HG03139 (cell line): ENCODE measurements around the gene RAB1A.
A peak's percentile ranks its signal among the peaks of the same experiment; 100 is the strongest.
"Not testable (repeated sequence)": the region's sequence is repeated elsewhere in the genome, so short reads cannot be mapped to it uniquely, and the experiment has no call there.

Source experiments
- ATAC-seq: cut with Tn5 transposase; IDR thresholded peaks from one replicate; pipeline ENCODE4 v1.9.1; 2021; ENCODE audit not compliant: unreplicated experiment

Gene RAB1A

DNA sequence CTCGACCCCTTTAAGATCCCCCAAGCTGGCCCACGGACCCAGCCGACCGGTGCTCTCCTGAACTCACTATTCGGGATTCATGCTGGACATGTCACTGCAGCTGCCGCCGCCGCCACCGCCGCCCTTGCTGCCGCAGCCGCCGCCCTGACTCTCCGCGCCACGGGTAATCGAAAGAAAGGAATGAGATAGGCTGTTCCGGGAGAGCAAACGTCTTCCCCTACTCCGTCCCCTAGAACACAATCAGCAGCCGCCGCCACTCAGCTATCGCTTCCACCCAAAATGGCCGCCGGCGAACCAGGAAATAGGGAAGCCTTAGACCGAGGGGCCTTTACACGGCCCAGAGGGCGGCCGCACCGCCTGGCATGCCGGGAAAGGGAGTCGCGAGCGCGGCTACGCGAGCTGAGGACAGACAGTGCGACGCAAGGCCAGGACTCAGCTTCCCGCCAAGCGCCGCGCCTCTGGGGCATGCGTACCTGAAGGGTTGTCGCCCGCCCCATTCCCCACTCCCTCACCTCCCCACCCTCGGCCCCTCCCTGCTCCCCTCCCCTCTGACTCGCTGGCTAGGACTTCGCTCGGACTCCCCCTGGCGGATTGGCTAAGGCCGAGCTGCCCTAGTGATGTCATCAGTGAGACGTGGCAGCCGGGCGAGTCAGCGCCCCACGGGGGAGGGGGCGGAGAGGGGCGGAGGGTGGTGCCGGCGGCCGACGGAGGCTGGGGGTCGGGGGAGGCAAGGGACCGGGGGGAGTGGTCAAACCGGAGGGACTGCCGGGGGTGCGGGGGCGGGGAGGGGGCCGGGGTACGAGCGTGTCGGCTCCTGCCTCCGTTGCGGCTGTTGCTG is at the start of gene RAB1A:
RAB1A (minus strand) TSS at position 281 of the 838 bp plus-strand sequence; CDS start at position 90, 191 bp downstream.
- peak; percentile 95 for ATAC-seq

DNA sequence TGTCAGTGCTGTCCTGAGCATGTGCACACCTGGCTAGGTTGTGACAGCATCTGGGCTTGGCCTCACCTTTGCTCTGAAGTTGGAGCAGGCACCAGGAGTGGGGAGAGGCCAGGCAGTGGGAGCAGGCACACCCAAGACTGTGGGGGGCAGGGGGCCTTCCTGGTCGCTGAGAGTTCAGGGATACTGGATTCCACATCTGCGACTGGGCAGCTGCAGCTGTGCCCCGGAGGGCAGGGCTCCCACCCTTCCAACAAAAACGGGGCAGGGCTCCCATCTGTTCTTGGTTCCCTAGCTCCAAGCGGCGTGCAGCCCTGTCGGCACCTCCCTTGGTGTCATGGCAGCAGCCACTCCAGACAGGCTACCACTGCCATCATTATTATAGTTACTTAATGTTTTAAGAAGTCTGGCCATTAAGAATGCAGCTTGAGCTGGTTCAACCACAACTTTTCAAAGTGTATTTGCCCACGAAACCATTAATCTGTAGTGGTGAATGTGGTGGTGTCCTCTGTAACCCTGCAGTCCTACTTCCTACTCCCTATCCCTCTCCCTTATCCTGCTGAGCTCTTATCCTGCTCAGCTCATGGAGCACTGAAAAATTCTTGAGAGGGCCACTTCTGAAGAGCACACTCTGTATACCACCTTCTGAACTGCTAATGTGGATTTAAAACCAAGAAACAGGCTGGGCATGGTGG is 48.0 kb upstream of the RAB1A start:
- no peak for ATAC-seq

DNA sequence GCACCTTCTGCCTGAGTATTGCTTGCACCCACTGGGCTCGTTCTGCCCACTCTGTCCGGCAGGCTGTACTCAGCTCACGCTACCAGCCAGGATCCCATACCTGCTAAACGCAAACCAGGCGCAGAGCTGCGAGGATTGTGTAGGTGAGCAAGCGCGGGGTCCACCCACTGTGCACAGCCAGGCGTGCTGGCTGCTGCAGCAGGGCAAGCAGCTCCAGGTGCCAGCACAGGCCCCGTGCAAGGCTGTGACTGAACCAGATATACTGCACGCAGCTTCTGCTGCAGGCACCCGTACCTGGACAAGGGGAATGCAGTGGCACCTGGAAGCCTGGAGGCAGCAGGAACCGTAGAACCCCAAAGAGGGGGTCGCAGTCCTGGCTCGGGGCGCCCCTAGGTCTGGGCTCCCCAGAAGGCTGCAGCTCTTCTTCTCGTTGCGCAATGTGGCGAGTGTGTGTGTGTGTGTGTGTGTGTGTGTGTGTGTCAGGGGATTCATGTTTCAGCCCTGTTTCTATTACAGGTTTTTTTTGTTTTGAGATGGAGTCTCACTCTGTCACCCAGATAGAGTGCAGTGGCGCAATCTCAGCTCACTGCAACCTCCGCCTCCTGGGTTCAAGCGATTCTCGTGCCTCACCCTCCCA is 46.1 kb upstream of the RAB1A start:
- no peak for ATAC-seq

DNA sequence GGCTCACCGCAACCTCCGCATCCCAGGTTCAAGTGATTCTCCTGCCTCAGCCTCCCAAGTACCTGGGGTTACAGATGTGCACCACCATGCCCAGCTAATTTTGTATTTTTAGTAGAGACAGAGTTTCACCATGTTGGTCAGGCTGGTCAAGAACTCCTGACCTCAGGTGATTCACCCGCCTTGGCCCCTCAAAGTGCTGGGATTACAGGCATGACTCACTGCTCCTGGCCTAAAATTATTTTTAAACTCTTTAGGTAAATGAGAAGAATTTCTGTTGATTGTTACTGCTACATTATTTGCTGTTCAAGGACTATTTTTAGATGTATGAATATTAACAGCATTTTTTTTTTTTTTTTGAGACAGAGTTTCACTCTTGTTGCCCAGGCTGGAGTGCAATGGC is 44.1 kb upstream of the RAB1A start:
- ATAC-seq = not testable (repeated sequence)

DNA sequence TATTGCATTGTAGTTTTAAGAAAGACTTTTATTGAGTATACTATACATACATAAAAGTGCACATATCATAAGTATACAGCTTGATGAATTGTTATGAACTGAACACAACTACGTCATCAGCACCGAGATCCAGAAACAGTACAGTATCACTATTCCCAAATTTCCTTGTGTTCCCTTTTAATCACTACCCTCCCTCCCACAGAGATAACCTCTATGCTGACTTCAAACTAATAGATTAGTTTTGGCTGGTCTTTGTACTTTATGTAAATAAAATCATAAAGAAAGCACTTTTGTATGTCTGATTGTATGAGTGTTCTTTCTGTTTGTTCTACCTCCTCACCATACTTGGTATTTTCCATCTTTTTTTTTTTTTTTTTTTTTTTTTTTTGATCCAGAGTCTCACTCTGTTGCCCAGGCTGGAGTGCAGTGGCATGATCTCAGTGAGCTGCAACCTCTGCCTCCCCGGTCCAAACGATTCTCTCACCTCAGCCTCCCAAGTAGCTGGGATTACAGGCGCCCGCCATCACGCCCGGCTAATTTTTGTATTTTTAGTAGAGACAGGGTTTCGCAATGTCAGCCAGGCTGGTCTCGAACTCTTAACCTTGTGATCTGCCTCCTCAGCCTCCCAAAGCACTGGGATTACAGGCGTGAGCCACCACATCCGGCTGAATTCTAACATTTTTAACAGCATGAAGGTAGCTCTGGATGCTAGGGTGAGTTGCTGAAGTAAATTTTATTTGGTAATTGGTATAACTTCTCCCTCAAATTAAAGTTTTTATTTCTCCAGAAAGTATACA is 43.3 kb upstream of the RAB1A start:
- no peak for ATAC-seq

DNA sequence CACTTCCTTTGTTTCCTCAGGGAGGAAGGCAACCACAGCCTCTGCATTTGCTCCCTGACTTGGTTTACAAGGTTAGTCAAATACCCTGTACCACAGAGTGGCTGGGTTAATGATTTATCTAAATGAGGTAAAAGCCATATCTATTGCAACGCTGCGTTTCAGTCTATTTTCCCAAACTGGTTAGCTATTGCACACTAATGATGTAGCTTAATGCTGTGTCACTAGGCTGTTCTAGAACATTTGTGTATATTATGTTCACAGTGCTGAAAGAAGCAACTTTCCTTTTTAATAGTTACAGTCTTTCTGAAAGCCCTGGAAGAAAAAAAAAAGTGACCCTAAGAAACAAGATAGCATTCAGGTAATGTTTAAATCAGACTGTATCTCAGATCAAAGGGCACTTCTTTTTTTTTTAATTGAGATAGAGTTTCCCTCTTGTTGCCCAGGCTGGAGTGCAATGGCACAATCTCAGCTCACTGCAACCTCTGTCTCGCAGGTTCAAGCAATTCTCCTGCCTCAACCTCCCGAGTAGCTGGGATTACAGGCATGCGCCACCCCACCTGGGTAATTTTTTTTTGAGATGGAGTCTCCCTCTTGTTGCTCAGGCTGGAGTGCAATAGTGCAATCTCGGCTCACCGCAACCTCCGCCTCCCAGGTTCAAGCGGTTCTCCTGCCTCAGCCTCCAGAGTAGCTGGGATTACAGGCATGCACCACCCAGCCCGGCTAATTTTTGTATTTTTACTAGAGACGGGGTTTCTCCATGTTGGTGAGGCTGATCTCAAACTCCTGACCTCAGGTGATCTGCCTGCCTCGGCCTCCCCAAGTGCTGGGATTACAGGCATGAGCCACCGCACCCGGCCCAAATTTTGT is 40.9 kb upstream of the RAB1A start:
- not testable (repeated sequence) for ATAC-seq

DNA sequence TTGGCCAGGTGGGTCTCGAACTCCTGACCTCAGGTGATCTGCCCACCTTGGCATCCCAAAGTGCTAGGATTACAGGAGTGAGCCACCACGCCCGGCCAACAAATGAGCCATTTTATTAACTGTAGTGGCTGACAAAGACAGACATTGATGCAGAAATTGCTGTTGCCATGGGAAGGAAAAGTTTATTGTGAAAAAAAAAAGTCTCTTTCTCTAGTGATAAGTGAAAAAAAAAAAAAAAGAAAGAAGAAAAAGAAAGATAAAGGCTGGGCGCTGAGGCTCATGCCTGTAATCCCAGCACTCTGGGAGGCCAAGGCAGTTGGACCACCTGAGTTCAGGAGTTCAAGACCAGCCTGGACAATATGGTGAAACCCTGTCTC is 39.8 kb upstream of the RAB1A start:
- ATAC-seq = no peak

DNA sequence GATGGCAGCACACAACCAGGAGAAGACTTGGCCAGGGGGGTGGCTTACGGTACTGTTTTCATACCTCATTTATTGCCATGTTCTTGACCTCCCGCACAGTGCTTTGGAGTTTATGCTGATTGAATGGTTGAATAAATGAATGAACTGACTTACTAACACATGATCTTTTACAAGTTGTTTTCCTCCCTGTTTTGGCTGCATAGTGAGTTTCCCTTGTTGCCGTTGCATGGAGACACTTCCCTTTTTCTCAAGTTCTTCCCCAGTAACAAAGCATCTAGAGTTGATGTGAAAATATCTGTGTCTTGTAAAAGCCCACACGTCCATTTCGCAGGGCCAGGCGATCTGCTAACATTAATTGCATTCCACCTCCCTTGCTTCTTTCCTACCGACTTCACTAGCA is 35.7 kb upstream of the RAB1A start:
- ATAC-seq = no peak

DNA sequence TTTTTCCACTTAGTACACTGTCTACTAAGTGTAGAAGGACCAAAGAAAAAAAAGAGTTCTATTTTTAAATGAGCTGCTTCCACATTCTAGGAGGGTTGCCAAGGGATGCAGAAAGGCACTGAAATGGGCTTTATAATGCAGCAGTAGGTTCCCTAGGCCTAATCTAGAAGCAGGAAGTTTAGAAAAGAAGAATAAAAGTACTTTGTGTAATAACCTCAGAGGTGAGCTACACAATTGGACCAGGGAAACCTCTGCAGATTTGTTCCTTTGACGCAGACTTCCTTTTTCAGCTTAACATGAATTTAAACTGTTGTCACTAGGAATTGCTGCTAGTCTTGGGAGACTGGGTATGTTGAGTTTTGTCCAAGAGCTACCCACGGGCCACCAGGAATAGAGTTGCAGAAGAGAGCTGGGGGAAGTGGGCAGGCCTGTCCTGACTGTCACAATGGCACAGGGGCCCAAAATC is 34.6 kb upstream of the RAB1A start:
- no peak for ATAC-seq

DNA sequence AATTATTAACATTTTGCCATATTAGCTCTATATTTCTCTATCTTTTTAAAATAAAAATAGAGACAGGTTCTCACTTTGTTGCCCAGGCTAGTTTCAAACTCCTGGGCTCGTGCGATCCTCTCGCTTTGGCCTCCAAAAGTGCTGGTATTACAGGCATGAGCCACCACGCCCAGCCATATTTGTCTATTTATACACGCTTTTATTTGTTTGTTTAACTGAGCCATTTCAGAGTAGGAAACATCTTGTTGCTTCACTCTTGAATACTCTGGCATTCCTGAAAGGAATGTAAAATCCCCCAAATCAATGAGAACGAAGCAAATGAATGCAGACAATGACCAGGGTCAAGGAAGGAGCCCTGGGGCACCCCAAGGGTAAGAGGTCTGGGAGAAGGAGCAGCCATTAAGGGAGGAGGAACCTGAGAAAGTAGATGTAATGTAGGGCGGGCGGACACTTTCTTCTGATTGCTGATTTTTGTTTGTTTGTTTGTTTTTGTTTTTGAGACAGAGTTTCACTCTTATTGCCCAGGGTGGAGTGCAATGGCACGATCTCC is 31.7 kb upstream of the RAB1A start:
- ATAC-seq = no peak

DNA sequence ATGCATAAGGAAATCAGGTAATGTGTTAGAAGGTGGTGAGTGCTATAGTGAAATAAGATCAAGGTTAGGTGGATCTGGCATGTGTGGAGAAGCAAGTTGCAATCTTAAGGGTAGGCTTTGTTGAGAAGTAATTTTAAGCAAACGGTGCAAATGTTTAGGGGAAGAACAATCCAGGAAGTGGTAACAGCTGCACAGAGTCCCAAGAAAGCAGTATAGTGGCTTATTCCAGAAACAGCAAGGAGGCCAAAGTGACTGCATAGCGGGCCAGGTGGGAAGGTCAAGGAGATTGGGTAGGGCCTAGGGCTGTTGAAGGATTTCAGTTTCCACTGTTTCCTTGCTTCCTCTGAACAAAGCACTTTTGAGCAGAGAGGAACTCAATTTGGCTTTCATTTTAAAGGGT is 30.0 kb upstream of the RAB1A start:
- no peak for ATAC-seq

DNA sequence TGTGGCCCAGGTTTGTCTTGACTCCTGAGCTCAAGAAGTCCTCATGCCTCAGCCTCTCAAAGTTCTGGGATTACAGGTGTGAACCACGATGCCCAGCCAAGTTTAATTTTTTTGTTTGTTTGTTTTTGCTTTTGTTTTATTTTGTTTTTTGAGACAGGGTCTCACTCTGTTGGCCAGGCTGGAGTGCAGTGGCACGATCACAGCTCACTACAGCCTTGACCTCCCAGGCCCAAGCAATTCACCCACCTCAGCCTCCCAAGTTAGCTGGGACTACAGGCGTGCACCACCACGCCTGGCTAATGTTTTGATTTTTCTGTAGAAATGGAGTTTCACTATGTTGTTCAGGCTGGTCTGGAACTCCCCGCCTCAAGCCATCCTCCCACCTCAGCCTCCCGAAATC is 29.4 kb upstream of the RAB1A start:
- ATAC-seq = no peak

DNA sequence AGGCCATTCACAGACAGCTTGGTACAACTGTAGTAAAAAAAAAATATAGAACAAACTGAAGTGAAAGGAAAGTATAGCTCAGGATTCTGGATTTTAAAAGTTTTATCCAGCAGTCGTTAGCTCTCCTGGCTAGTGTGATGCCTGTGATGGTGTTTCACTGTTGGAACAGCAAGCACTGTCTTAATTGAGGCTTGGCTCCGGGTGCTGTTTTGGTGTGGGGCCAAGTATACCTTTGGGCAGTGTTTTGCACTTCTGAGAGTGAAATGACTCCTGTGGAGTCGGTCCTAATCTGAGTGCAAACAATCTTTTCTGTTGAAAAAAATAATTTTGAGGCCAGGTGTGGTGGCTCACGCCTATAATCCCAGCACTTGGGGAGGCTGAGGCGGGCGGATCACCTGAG is 28.7 kb upstream of the RAB1A start:
- no peak for ATAC-seq

DNA sequence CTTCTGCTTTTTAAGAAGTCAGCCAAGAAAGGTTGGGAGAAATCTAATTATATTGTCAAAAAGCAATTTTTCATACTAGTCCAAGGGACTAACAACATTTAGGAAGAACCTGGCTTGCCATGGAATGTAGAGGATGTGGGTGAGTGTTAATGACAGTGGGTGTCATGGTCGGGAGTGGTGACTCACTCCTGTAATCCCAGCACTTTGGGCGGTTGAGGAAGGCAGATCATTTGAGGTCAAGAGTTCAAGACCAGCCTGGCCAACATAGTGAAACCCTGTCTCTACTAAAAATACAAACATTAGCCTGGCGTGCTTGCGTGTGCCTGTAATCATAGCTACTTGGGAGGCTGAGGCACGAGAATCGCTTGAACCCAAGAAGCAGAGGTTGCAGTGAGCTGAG is 27.9 kb upstream of the RAB1A start:
- ATAC-seq = not testable (repeated sequence)

DNA sequence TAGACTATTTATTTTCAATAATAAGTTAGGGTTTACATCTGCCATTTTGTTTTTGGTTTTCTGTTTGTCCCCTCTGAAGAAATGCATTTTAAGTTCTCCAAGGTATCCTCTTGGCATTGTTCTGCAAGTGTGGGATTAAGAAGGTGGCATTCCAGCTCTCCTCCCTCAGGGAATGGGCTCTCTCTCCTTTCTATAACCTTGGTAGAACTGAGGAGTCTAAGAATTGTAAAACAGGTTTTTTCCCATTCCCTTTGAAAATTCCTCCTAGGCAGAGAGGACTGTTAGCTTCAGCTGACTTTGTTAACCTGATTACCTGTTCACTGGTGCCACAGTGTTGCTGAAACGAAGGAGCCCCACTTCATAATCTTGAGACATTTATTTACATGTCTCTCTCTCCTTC is 26.1 kb upstream of the RAB1A start:
- ATAC-seq = no peak

DNA sequence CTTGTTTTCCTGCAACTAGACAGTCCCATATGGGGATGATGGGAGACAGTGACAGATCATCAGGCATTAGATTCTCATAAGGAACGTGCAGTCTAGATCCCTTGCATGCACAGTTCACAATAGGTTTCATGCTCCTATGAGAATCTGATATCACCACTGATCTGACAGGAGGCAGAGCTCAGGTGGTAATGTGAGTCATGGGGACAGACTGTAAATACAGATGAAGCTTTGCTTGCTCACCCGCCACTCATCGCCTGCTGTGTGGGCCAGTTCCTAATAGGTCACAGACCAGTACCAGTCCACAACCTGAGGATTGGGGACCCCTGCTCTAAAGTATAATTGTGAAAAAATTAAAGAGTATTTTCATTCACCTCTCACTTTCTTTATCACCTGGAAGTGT is 23.6 kb upstream of the RAB1A start:
- no peak for ATAC-seq

DNA sequence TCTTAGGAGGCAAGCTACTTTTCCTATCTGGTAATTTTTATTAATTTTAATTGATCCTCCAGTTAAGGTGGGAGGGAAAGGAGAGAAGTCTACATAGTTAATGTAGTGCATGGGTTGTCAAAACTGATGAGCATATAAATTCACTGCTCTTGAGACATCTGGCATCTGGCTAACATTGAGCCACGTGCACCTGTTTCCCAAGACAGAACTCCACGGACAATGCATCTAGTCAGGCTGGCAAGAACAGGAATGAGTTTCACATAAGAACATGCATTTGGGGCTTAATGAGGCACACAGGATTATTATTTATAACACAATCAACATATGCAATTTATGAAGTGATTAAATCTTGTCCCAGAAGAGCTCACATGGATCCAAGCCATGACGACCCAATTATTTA is 16.2 kb upstream of the RAB1A start:
- no peak for ATAC-seq

DNA sequence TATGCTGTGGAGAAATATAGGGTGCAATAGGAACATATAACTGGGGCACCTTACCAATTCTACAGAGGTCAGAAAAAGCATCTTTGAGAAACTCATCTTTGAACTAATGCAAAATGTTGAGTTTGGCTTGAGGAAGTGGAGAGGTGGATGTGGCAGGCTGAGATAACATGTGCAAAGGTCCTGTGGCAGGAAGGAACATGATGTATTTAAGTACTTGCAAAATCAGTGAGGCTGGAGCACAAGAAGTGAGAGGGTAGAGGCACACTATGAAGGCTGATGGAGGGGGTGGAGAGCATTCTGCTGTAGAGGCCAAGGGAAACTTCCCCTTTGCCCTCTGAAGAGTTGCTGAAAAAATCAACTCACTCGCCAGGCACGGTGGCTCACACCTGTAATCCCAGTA is 14.7 kb upstream of the RAB1A start:
- no peak for ATAC-seq

DNA sequence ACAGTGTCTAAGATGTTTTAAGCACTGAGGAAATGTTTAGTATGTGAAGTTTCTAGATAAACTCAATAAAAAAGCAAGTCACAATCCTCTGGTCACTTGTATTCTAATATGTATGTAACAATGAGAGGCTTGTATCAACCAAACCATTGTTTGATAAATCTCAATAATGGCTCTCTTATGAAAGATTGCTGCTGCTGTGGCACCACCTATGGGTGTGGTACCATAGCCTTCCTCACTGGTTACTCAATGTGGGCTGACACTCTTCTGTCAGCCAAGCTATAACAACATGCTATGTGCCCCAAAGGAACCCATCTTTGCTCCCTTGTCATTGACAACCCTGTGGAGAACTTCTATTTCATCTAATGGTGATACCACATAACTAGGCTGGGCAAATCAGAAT is 12.6 kb upstream of the RAB1A start:
- ATAC-seq = no peak

DNA sequence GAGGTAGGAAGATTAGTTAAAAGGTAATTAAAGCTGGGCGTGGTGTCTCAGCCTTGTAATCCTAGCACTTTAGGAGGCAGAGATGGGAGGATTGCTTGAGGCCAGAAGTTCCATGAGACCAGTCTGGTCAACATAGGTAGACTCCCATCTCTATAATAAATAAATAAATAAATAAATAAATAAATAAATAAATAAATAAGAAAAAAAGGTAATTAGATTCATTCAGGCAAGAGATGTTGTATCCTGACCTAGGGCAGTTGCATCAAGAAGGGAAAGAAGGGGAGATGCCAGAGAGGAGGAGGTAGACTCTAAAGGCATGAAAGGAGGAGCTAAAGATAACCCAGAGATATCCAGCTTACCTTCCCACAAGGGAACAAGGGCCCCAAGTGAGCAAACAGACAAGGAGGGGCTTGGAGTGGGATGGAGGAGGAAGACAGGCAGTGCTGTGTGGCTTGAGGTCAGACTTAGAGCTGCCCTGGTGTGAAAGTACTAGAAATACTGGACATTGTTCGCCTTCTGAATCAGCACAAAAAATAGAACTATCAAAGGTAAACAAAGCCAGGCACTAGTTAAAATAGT is 7.4 kb upstream of the RAB1A start:
- no peak for ATAC-seq
